ENCODE measurements around the gene MANBA. TPM values are rescaled to one million over a fixed set of nuclear protein-coding genes. Genes with fewer than 3 reads are reported as not detected.

Gene MANBA
- polyA plus RNA-seq, 2 of the 4 experiments (the other 2 are of a cell fraction): 9.3 to 10.4 TPM

DNA sequence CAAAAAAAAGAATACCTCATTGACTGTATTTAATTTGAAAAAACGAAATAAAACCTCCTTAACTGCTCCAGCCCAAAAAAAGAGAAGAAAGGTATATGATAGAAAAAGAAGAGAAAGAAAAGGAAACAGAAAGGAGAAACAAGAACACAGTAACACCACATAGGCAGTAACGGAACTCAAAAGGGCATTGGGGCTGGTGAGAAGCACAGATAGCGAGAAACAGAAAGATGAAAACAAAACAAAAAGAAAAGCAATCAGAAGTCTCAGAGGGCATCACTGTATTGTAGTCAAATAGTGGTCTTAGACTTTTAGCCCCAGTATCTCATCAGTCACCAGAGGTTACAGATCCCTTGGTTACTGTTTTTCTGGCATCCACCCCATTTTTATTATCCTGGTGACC, 171.0 kb downstream of the MANBA start (continued):
- TF ChIP-seq, protein P1, sequence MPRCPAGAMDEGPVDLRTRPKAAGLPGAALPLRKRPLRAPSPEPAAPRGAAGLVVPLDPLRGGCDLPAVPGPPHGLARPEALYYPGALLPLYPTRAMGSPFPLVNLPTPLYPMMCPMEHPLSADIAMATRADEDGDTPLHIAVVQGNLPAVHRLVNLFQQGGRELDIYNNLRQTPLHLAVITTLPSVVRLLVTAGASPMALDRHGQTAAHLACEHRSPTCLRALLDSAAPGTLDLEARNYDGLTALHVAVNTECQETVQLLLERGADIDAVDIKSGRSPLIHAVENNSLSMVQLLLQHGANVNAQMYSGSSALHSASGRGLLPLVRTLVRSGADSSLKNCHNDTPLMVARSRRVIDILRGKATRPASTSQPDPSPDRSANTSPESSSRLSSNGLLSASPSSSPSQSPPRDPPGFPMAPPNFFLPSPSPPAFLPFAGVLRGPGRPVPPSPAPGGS (IDR thresholded peaks at IDR 0.05): no peak
- no peak for TF ChIP-seq FOXS1 (CRISPR knock-in tag; IDR thresholded peaks at IDR 0.05)
- no peak for TF ChIP-seq CTCF (IDR thresholded peaks at IDR 0.05)
- no peak for TF ChIP-seq RNF2 (IDR thresholded peaks at IDR 0.05; ENCODE audit: borderline replicate concordance, low read depth)
- TF ChIP-seq, protein P2, sequence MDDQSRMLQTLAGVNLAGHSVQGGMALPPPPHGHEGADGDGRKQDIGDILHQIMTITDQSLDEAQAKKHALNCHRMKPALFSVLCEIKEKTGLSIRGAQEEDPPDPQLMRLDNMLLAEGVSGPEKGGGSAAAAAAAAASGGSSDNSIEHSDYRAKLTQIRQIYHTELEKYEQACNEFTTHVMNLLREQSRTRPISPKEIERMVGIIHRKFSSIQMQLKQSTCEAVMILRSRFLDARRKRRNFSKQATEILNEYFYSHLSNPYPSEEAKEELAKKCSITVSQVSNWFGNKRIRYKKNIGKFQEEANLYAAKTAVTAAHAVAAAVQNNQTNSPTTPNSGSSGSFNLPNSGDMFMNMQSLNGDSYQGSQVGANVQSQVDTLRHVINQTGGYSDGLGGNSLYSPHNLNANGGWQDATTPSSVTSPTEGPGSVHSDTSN (IDR thresholded peaks at IDR 0.05): no peak
- TF ChIP-seq SREBF2 (IDR thresholded peaks at IDR 0.05): no peak
- TF ChIP-seq ZSCAN20 (CRISPR knock-in tag; IDR thresholded peaks at IDR 0.05): no peak

- ATAC-seq (no peak), FAIRE-seq (no peak), DNase-seq (ENCODE audit: low read depth in 1 of 2, low spot score in 1 of 2) (no peak)
- ChIA-PET CTCF (no interaction called here), POLR2A (no interaction called here)
- no peaks in the 10 kb centered on the region for H3K9me3 ChIP-seq
- TF ChIP-seq NR3C1 (IDR thresholded peaks at IDR 0.05): no peak
- TF ChIP-seq, protein P2 (IDR thresholded peaks at IDR 0.05): no peak
- TF ChIP-seq KDM1A (IDR thresholded peaks at IDR 0.05; ENCODE audit: low read depth): no peak
- no peak for TF ChIP-seq NPAS2 (CRISPR knock-in tag; IDR thresholded peaks at IDR 0.05; ENCODE audit: borderline replicate concordance)
- no peak for TF ChIP-seq POLR2A (IDR thresholded peaks at IDR 0.05; ENCODE audit: low read length)
- no peak for TF ChIP-seq RFX5 (IDR thresholded peaks at IDR 0.05)
- no peak for TF ChIP-seq JUN (IDR thresholded peaks at IDR 0.05)
- no peak for TF ChIP-seq FOSB (CRISPR knock-in tag; IDR thresholded peaks at IDR 0.05)
- no peak for TF ChIP-seq REST (IDR thresholded peaks at IDR 0.05)
- WGBS (ENCODE audit: missing lambda C conversion rate): 87% methylated on average over 4 of the region's 4 CpGs
- H3K4me1 ChIP-seq: no peaks in the 10 kb centered on the region
- no peak overlapping the region for H3K27ac ChIP-seq
- H3K4me3 ChIP-seq: no peak overlapping the region
- no peak overlapping the region for H3K4me2 ChIP-seq
Observed at GRCh38 chr4:102586644-102587021, 174.1 kb downstream of the MANBA start.

DNA sequence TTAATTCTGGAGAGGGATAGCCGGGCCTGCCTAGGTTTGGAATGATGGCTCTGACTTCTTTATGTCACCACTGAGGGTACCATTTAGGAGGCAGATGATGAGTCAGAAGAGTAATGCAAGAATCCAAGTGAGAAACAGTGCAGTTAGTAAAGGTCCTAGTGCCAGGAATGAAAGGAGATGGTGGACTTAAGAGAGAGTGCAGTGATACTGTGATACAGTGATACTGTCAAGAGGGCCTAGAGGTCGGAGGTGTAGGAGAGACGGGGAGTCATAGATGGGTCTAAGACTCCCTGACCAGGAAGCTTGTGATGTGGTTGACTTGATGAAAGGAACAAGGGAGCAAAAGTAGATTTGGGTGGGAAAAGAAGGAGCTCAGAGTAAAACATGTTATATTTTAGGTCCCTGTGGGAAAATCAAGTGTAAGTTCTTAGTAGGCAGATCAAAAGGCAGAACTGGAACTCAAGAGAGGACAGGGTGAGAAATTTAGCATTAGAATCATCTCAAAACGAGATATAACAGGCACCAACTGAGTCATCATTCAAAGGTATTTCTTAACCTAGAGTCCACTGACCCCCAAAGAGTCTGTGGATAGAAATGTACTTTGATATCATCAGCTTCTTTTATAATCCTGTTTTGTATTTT, 174.6 kb downstream of the MANBA start:
- no peak for ATAC-seq
- no peak for FAIRE-seq
- ChIA-PET CTCF (no interaction called here), POLR2A (no interaction called here)
- TF ChIP-seq CHD2 (IDR thresholded peaks at IDR 0.05; ENCODE audit: low read length, partially characterized antibody) (no peak), RAD21 (conservative IDR thresholded peaks at IDR 0.05 in 1 of 2, IDR thresholded peaks at IDR 0.05 in 1 of 2) (no peak), FOSL2 (IDR thresholded peaks at IDR 0.05) (no peak), FOSL2 (CRISPR knock-in tag; IDR thresholded peaks at IDR 0.05) (no peak), SREBF2 (IDR thresholded peaks at IDR 0.05) (no peak), CBX8 (IDR thresholded peaks at IDR 0.05) (no peak), EHF (CRISPR knock-in tag; IDR thresholded peaks at IDR 0.05) (no peak)
- TF ChIP-seq, protein P1 (IDR thresholded peaks at IDR 0.05): no peak
- TF ChIP-seq, protein P3, sequence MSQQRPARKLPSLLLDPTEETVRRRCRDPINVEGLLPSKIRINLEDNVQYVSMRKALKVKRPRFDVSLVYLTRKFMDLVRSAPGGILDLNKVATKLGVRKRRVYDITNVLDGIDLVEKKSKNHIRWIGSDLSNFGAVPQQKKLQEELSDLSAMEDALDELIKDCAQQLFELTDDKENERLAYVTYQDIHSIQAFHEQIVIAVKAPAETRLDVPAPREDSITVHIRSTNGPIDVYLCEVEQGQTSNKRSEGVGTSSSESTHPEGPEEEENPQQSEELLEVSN (IDR thresholded peaks at IDR 0.05; ENCODE audit: borderline replicate concordance, low read depth): no peak
- TF ChIP-seq, protein P2 (IDR thresholded peaks at IDR 0.05): no peak
- Histone ChIP-seq H3K4me3 (no peak overlapping the region), H3K9me3 (no peaks in the 10 kb centered on the region), H3K27ac (no peak overlapping the region), H3K4me2 (no peak overlapping the region), H3K4me1 (no peaks in the 10 kb centered on the region)
- WGBS (ENCODE audit: missing lambda C conversion rate): 89% methylated on average over 4 of the region's 4 CpGs
- no peak for DNase-seq (ENCODE audit: low read depth in 1 of 2, low spot score in 1 of 2)

Data from A549 (cell line).